Measurements from ENCODE around the gene RAD51B.

RAD51B gene

DNA sequence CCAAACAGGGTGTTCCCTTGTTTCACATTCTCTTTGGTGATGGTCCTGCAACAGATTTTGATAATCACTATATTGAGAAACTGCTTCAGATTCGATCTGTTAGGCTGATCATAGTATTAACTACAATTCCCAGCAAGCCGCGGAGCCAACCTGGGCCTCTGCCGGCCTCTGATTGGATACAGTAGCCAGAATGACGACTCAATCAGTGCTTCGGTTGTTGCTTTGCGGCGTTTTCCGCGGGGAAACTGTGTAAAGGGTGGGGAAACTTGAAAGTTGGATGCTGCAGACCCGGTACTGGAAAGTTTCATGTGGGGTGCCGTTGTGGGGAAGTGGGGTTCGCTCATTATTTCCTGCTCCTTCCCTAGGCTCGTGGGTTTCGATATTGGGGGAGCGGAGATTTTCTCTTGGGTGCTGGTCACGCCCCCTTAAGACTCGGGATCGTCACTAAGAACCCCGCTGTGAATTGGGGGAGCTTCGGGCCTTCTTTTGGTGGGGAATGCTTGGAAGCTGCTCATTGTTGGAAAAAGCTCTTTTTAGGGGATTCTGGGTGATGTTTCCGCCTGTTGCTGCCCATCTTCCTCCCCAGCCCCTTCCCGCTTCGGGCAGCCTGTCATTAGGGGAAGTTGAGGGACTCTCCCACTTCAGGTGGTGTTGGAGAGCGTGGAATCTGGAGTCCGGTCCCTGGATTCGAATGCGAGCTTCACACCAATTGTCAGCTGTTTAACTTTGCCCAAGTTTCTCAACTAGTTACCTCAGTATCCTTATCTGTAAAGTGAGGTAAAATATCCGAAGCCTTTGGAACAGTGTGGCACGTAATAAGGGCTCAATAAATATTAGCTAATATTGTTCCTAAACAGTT, at the start of gene RAD51B:
RAD51B (plus strand) TSS at position 217 of the 859 bp plus-strand sequence.
- Histone ChIP-seq H3K27me3 (replicated peaks; ENCODE audit: control insufficient read depth, insufficient read depth, low read length) (no peaks in the 10 kb centered on the region), H3K9ac (ENCODE audit: low read length) (peak within 1 kb of the TSS; percentile 86), H3K9me3 (ENCODE audit: control insufficient read depth, low read length) (no peaks in the 10 kb centered on the region), H3K4me1 (ENCODE audit: control insufficient read depth, insufficient read depth, low read length) (peaks cover 24% of the 10 kb centered on the region), H3K4me3 (ENCODE audit: low read length) (peak within 1 kb of the TSS; percentile 94), H3K36me3 (ENCODE audit: control insufficient read depth, insufficient read depth, low read length, severe bottlenecking) (no peaks in the 10 kb centered on the region)
- DNase-seq (ENCODE audit: low read depth) = peak; percentile 94

DNA sequence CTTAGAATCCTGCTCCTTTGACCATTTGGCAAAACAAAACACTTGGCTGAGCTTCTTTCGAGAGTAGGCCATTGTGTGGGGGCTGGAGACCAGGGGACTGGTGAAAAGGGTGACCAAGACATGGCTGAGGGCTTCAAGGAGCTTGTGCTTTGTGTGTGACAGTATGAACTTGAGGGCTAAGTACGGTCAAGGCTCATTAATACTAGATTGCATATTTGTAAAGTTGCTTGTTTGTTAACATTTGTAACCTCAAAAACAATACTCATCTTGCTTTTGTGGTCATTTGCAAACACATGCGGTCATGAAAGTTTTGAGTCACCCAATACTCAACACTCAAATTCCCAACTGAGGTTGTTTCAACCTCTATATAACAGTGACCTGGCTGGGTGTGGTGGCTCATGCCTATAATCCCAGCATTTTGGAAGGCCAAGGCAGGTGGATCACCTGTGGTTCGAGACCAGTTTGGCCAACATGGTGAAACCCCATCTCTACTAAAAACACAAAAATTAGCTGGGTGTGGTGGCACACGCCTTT, 45.7 kb upstream of the RAD51B start:
- Histone ChIP-seq H3K9ac (ENCODE audit: low read length) (no peak overlapping the region), H3K27me3 (replicated peaks; ENCODE audit: control insufficient read depth, insufficient read depth, low read length) (no peaks in the 10 kb centered on the region), H3K36me3 (ENCODE audit: control insufficient read depth, insufficient read depth, low read length, severe bottlenecking) (peaks cover 98% of the 10 kb centered on the region), H3K4me3 (ENCODE audit: low read length) (no peak overlapping the region), H3K9me3 (ENCODE audit: control insufficient read depth, low read length) (no peaks in the 10 kb centered on the region), H3K4me1 (ENCODE audit: control insufficient read depth, insufficient read depth, low read length) (no peaks in the 10 kb centered on the region)
- no peak for DNase-seq (ENCODE audit: low read depth)

DNA sequence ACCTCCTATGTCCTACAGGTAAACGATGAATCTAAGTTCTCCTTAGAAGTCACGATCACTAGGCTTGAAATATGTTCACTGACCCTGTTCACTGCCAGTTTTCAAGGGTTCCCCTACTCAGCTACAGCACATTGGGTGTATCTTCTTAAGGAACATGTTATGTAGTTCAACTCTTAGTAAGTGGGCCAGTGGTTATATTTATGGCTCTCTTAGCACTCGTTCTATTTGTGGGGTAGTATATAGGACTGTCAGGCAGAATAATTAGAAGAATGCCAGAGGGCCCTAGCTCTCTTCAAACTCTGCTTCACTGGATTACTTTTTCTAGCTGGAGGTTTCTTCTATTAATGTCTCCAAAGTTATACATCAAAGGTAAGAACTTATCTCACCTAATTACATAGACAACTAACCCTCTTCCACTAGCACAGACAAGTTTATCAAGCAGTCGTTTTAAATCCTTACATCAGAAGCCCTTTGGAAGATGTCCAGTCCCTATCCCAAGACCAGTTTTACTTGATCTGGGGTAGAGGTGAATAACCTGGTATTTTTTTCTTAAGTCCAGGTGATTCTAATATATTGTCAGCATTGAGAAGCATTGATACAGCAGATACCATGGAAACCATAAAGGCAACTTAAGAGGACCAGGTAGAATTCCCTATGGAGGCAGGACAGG, 42.8 kb upstream of the RAD51B start:
- no peak overlapping the region for H3K9ac ChIP-seq (ENCODE audit: low read length)
- H3K27me3 ChIP-seq (replicated peaks; ENCODE audit: control insufficient read depth, insufficient read depth, low read length) = no peaks in the 10 kb centered on the region
- H3K36me3 ChIP-seq (ENCODE audit: control insufficient read depth, insufficient read depth, low read length, severe bottlenecking) = peaks cover 100% of the 10 kb centered on the region
- H3K9me3 ChIP-seq (ENCODE audit: control insufficient read depth, low read length) = no peaks in the 10 kb centered on the region
- no peak for DNase-seq (ENCODE audit: low read depth)
- H3K4me1 ChIP-seq (ENCODE audit: control insufficient read depth, insufficient read depth, low read length) = no peaks in the 10 kb centered on the region
- H3K4me3 ChIP-seq (ENCODE audit: low read length) = no peak overlapping the region

DNA sequence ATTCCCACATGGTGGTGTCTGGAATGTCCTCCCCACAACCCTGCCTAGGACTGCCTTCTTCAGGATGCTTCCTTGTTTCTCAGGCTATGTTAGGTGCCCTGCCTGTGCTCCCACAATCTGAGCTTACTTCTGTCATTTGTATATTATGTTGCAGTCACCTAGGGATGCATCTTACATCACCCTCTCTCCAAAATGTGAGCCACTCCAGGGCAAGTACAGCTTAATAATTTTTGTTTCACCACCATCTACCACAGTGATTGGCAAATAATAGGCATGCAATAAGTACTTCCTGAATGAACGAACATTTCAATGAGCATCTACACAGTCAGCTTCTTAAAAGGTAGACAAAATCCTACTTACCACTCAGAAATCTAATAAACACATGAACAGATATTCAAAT, 40.8 kb upstream of the RAD51B start:
- H3K4me3 ChIP-seq (ENCODE audit: low read length) = no peak overlapping the region
- no peaks in the 10 kb centered on the region for H3K4me1 ChIP-seq (ENCODE audit: control insufficient read depth, insufficient read depth, low read length)
- DNase-seq (ENCODE audit: low read depth) = no peak
- no peak overlapping the region for H3K9ac ChIP-seq (ENCODE audit: low read length)
- no peaks in the 10 kb centered on the region for H3K27me3 ChIP-seq (replicated peaks; ENCODE audit: control insufficient read depth, insufficient read depth, low read length)
- no peaks in the 10 kb centered on the region for H3K9me3 ChIP-seq (ENCODE audit: control insufficient read depth, low read length)
- peaks cover 100% of the 10 kb centered on the region for H3K36me3 ChIP-seq (ENCODE audit: control insufficient read depth, insufficient read depth, low read length, severe bottlenecking)

DNA sequence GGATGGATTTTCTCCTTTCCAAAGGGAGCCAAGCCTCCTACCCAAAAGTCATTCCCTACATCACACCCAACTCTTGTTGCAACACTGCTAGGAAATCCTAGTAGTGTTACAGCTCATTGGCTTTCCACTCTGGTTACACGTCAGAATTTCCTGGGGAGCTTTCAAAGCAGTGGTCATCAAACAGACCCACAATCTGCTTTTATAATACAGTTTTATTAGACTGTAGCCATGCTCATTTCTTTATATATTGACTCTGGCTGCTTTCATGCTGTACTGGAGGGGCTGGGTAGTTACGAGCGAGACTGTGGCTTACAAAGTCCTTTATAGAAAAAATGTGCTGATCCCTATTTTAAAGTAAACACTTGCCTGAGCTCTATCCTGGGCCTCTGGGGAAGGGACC, 37.5 kb upstream of the RAD51B start:
- Histone ChIP-seq H3K4me3 (ENCODE audit: low read length) (no peak overlapping the region), H3K9me3 (ENCODE audit: control insufficient read depth, low read length) (no peaks in the 10 kb centered on the region), H3K4me1 (ENCODE audit: control insufficient read depth, insufficient read depth, low read length) (no peaks in the 10 kb centered on the region), H3K36me3 (ENCODE audit: control insufficient read depth, insufficient read depth, low read length, severe bottlenecking) (peaks cover 99% of the 10 kb centered on the region), H3K9ac (ENCODE audit: low read length) (no peak overlapping the region), H3K27me3 (replicated peaks; ENCODE audit: control insufficient read depth, insufficient read depth, low read length) (no peaks in the 10 kb centered on the region)
- no peak for DNase-seq (ENCODE audit: low read depth)

DNA sequence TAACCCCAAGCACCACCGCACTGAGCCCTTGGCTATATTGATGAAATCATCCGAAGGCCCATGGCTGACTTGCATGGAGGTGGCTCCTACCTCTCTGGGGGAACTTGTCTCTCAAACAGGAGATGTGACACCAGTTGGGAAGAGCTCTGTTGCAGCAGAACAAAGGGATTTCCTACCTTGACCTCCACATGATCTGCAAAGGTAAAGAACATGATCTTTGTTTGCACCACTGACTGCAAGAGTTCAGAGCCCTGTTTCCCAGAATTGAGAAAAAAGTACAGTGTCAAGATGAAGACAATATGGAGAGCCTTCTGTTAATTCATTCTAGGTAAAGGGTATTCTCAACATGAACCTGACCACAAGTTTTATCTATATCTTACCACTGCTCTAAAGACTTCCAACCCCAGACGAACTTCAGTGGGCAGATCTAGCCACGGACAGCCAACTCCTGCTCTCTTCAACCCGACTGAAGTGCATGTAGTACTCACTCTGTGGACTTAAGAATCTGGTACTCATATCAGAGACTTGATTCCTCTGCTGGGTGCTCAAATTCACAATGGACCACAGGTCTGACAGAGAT, 35.2 kb upstream of the RAD51B start:
- Histone ChIP-seq H3K4me1 (ENCODE audit: control insufficient read depth, insufficient read depth, low read length) (no peaks in the 10 kb centered on the region), H3K36me3 (ENCODE audit: control insufficient read depth, insufficient read depth, low read length, severe bottlenecking) (peaks cover 99% of the 10 kb centered on the region), H3K9me3 (ENCODE audit: control insufficient read depth, low read length) (no peaks in the 10 kb centered on the region), H3K4me3 (ENCODE audit: low read length) (no peak overlapping the region), H3K27me3 (replicated peaks; ENCODE audit: control insufficient read depth, insufficient read depth, low read length) (no peaks in the 10 kb centered on the region), H3K9ac (ENCODE audit: low read length) (no peak overlapping the region)
- DNase-seq (ENCODE audit: low read depth) = no peak

DNA sequence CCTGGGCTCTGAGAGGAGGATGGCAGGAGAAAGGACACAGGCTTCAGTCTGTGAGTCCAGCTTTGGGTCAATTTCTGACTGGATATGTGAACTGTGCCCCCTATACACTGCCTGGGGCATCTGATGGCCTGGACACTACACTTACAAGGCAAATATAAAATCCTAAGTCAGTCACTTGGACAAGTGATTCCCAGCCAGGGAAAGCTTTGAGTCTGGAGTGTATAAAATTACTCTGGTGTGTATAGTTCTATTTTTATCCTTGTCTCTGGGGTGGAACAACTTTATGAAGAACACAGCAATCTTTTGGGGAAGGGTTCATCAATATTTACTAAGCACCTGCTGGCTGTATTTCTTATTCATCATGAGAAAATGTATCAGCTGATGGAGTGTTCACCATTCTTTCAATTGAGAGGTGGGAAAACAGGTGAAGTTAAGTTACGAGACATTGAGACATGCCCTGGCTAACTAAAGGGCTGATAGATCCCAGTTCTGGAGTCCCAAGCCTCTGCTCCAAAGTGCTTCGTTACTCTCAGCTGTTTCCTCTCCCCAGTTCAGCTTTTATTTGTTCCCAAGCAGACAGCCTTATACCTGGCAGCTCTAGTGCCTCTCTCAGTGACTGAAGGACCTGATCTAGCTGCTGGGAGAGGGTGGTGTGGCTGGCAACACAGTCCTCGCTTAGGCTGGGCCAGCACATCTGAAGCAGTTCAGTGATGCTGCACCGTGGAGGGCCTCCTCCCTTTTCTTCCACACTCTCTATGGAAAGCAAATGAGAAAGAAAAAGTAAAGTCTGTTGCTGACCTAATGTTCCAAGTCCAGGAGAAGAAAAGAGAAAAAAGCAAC, 34.1 kb upstream of the RAD51B start:
- Histone ChIP-seq H3K36me3 (ENCODE audit: control insufficient read depth, insufficient read depth, low read length, severe bottlenecking) (peaks cover 99% of the 10 kb centered on the region), H3K27me3 (replicated peaks; ENCODE audit: control insufficient read depth, insufficient read depth, low read length) (no peaks in the 10 kb centered on the region)
- no peak for DNase-seq (ENCODE audit: low read depth)

DNA sequence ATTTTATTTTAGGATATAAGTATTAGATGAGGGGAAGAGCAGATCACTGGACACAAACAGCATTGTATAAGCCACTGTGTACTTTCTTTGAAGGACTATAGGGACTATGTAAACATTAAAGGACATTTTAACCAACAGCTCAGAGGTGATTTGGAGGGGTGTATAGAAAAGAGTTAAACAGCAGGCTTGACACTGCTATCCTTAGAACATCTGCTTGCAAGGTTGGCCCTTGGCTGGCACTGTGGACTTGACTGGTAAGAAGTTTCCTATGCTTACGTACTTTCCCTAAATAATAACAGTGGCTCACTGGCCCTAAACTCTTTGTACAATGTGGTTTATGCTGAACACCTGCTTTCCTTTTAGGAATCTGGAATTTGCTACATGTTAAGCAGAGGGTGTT, 31.9 kb upstream of the RAD51B start:
- H3K4me3 ChIP-seq (ENCODE audit: low read length) = no peak overlapping the region
- no peaks in the 10 kb centered on the region for H3K4me1 ChIP-seq (ENCODE audit: control insufficient read depth, insufficient read depth, low read length)
- no peaks in the 10 kb centered on the region for H3K9me3 ChIP-seq (ENCODE audit: control insufficient read depth, low read length)
- no peak overlapping the region for H3K9ac ChIP-seq (ENCODE audit: low read length)
- H3K36me3 ChIP-seq (ENCODE audit: control insufficient read depth, insufficient read depth, low read length, severe bottlenecking) = peaks cover 98% of the 10 kb centered on the region
- H3K27me3 ChIP-seq (replicated peaks; ENCODE audit: control insufficient read depth, insufficient read depth, low read length) = no peaks in the 10 kb centered on the region
- DNase-seq (ENCODE audit: low read depth) = no peak

More for the DNA sequence above, 34.1 kb upstream of the RAD51B start:
- no peak overlapping the region for H3K4me3 ChIP-seq (ENCODE audit: low read length)
- no peaks in the 10 kb centered on the region for H3K9me3 ChIP-seq (ENCODE audit: control insufficient read depth, low read length)
- H3K9ac ChIP-seq (ENCODE audit: low read length) = no peak overlapping the region
- H3K4me1 ChIP-seq (ENCODE audit: control insufficient read depth, insufficient read depth, low read length) = no peaks in the 10 kb centered on the region

DNA sequence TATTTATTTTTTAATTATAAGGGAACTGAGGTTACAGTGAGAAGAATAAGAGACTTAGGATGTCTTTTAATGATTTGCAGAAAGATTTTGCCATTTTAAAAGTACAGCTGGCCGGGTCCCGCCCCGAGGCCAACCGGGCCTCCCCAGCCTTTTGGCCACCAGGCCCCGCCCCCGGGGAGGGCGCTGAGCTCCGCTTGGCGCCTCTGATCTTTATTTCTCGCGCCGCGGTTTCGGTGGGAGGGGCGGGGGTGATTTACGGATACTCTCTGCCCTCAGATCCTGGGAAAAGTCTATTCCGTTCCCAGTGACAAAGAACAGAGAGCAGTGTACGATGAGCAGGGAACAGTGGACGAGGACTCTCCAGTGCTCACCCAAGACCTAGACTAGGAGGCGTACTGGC, 20.8 kb upstream of the RAD51B start:
- Histone ChIP-seq H3K36me3 (ENCODE audit: control insufficient read depth, insufficient read depth, low read length, severe bottlenecking) (peaks cover 93% of the 10 kb centered on the region), H3K9me3 (ENCODE audit: control insufficient read depth, low read length) (no peaks in the 10 kb centered on the region), H3K27me3 (replicated peaks; ENCODE audit: control insufficient read depth, insufficient read depth, low read length) (no peaks in the 10 kb centered on the region), H3K4me1 (ENCODE audit: control insufficient read depth, insufficient read depth, low read length) (no peaks in the 10 kb centered on the region), H3K4me3 (ENCODE audit: low read length) (no peak overlapping the region), H3K9ac (ENCODE audit: low read length) (no peak overlapping the region)
- DNase-seq (ENCODE audit: low read depth) = no peak

DNA sequence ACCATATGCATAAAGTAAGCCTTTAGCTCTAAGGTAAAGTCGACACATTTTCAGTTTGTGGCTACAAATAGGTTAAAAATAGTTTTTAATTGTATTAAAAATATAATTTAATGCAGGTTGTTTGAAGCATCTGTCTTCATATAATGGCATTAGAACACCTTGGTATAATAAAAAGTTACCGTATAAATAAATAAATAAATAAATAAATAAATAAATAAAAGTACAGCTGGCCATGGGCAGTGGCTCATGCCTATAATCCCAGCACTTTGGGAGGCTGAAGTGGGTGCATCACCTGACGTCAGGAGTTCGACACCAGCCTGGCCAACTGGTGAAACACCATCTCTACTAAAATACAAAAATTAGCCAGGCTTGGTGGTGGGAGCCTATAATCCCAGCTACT, 18.8 kb upstream of the RAD51B start:
- no peaks in the 10 kb centered on the region for H3K4me1 ChIP-seq (ENCODE audit: control insufficient read depth, insufficient read depth, low read length)
- H3K4me3 ChIP-seq (ENCODE audit: low read length) = no peak overlapping the region
- no peaks in the 10 kb centered on the region for H3K27me3 ChIP-seq (replicated peaks; ENCODE audit: control insufficient read depth, insufficient read depth, low read length)
- H3K36me3 ChIP-seq (ENCODE audit: control insufficient read depth, insufficient read depth, low read length, severe bottlenecking) = peaks cover 93% of the 10 kb centered on the region
- no peak overlapping the region for H3K9ac ChIP-seq (ENCODE audit: low read length)
- no peaks in the 10 kb centered on the region for H3K9me3 ChIP-seq (ENCODE audit: control insufficient read depth, low read length)
- DNase-seq (ENCODE audit: low read depth) = no peak
